HG03135 (cell line): ENCODE data around the gene FOXO6.

ENCODE experiments used
- ATAC-seq: cut with Tn5 transposase; IDR thresholded peaks from one replicate; pipeline ENCODE4 v1.9.1; 2021; ENCODE audit warnings: mild to moderate bottlenecking, moderate library complexity; ENCODE audit not compliant: unreplicated experiment

The FOXO6 gene

GRCh38 chr1:41400225-41400624 is 39.0 kb downstream of the FOXO6 start:
- no peak for ATAC-seq

GRCh38 chr1:41401899-41402298 is 40.7 kb downstream of the FOXO6 start:
- no peak for ATAC-seq

- no peak for ATAC-seq
Observed at GRCh38 chr1:41404308-41404761, 43.1 kb downstream of the FOXO6 start.

GRCh38 chr1:41407664-41408252 is 46.5 kb downstream of the FOXO6 start:
- no peak for ATAC-seq

- ATAC-seq: no peak
Observed at GRCh38 chr1:41408691-41409090, 47.5 kb downstream of the FOXO6 start.

- no peak for ATAC-seq
Observed at GRCh38 chr1:41409825-41410224, 48.6 kb downstream of the FOXO6 start.

- ATAC-seq: no peak
Observed at GRCh38 chr1:41410462-41410861, 49.2 kb downstream of the FOXO6 start.

- ATAC-seq: no peak
Observed at GRCh38 chr1:41411229-41411628, 50.0 kb downstream of the FOXO6 start.

GRCh38 chr1:41412748-41413147 is 51.5 kb downstream of the FOXO6 start:
- ATAC-seq: no peak

- ATAC-seq: no peak
Observed at GRCh38 chr1:41413748-41414281, 52.6 kb downstream of the FOXO6 start.

- ATAC-seq: no peak
Observed at GRCh38 chr1:41414296-41414695, 53.1 kb downstream of the FOXO6 start.

- ATAC-seq: no peak
Observed at GRCh38 chr1:41414716-41415306, 53.6 kb downstream of the FOXO6 start.

GRCh38 chr1:41416081-41416480 is 54.8 kb downstream of the FOXO6 start:
- ATAC-seq: no peak

GRCh38 chr1:41416552-41417334 is 55.5 kb downstream of the FOXO6 start:
- ATAC-seq: no peak

GRCh38 chr1:41417335-41417682 is 56.1 kb downstream of the FOXO6 start:
- ATAC-seq: no peak

GRCh38 chr1:41417746-41418145 is 56.5 kb downstream of the FOXO6 start:
- ATAC-seq: no peak

- ATAC-seq: no peak
Observed at GRCh38 chr1:41418857-41419583, 57.8 kb downstream of the FOXO6 start.

- no peak for ATAC-seq
Observed at GRCh38 chr1:41419584-41420295, 58.5 kb downstream of the FOXO6 start.

GRCh38 chr1:41420351-41420750 is 59.1 kb downstream of the FOXO6 start:
- ATAC-seq: no peak

- ATAC-seq: no peak
Observed at GRCh38 chr1:41420860-41421259, 59.6 kb downstream of the FOXO6 start.

- no peak for ATAC-seq
Observed at GRCh38 chr1:41422306-41422705, 61.1 kb downstream of the FOXO6 start.
